H9 (cell line): Measurements from ENCODE around the gene PLN. TPM values are rescaled to one million over a fixed set of nuclear protein-coding genes. Genes with fewer than 3 reads are reported as not detected.
A peak's percentile ranks its signal among the peaks of the same experiment; 100 is the strongest.

Experiments used
- DNase-seq: peaks from one replicate; pipeline ENCODE4 v3.0.0-alpha.2; 2017
- H2AFZ ChIP-seq: one replicate; pipeline ENCODE4 v1.6.1; 2013; ENCODE audit warnings: mild to moderate bottlenecking, low read length, control low read depth, moderate library complexity
- H2AK5ac ChIP-seq: 2 replicates; pipeline ENCODE4 v1.6.1; 2013; ENCODE audit warnings: low read length, control low read depth, mixed read lengths; ENCODE audit not compliant: insufficient read length
- H2BK120ac ChIP-seq: one replicate; pipeline ENCODE4 v1.6.1; 2013; ENCODE audit warnings: low read depth, mild to moderate bottlenecking, low read length, control low read depth, inconsistent platforms; ENCODE audit not compliant: poor library complexity, severe bottlenecking
- H2BK12ac ChIP-seq: 2 replicates; pipeline ENCODE4 v1.6.1; 2013; ENCODE audit warnings: low read length, control low read depth, mixed read lengths, low read depth; ENCODE audit not compliant: insufficient read length
- H2BK15ac ChIP-seq: 2 replicates; pipeline ENCODE4 v1.6.1; 2013; ENCODE audit warnings: low read depth, low read length, control low read depth
- H2BK20ac ChIP-seq: one replicate; pipeline ENCODE4 v1.6.1; 2013; ENCODE audit warnings: low read depth, mild to moderate bottlenecking, low read length, control low read depth, inconsistent platforms; ENCODE audit not compliant: poor library complexity, severe bottlenecking
- H2BK5ac ChIP-seq: 2 replicates; pipeline ENCODE4 v1.6.1; 2013; ENCODE audit warnings: low read length, control low read depth, mixed read lengths; ENCODE audit not compliant: insufficient read length
- H3K14ac ChIP-seq: 2 replicates; pipeline ENCODE4 v1.6.1; 2013; ENCODE audit warnings: low read length, control low read depth; ENCODE audit not compliant: insufficient read depth
- H3K18ac ChIP-seq: 2 replicates; pipeline ENCODE4 v1.6.1; 2013; ENCODE audit warnings: low read depth, mild to moderate bottlenecking, mixed read lengths, low read length, control low read depth; ENCODE audit not compliant: insufficient read length
- H3K23ac ChIP-seq: 2 replicates; pipeline ENCODE4 v1.6.1; 2013; ENCODE audit warnings: low read length, control low read depth, mixed read lengths, low read depth; ENCODE audit not compliant: insufficient read length
- H3K23me2 ChIP-seq: 2 replicates; pipeline ENCODE4 v1.6.1; 2013; ENCODE audit warnings: low read depth, mild to moderate bottlenecking, mixed read lengths, low read length, control low read depth; ENCODE audit not compliant: insufficient read length, poor library complexity, severe bottlenecking
- H3K27ac ChIP-seq: 2 replicates; pipeline ENCODE4 v1.5.1; 2013; ENCODE audit warnings: low read length, control low read depth, mixed read lengths, low read depth; ENCODE audit not compliant: insufficient read length
- H3K27me3 ChIP-seq: 2 replicates; pipeline ENCODE4 v1.6.1; 2013; ENCODE audit warnings: low read length, control low read depth, inconsistent platforms; ENCODE audit not compliant: insufficient read depth
- H3K4ac ChIP-seq: 2 replicates; pipeline ENCODE4 v1.6.1; 2013; ENCODE audit warnings: low read depth, mild to moderate bottlenecking, control low read depth, inconsistent platforms, low read length, moderate library complexity
- H3K4me1 ChIP-seq: 2 replicates; pipeline ENCODE4 v1.6.1; 2013; ENCODE audit warnings: low read length, control low read depth, inconsistent platforms; ENCODE audit not compliant: insufficient read depth
- H3K4me2 ChIP-seq: 2 replicates; pipeline ENCODE4 v1.6.1; 2013; ENCODE audit warnings: low read length, control low read depth, mixed read lengths; ENCODE audit not compliant: insufficient read length, insufficient read depth
- H3K56ac ChIP-seq: 2 replicates; pipeline ENCODE4 v1.6.1; 2013; ENCODE audit warnings: low read depth, mild to moderate bottlenecking, mixed read lengths, low read length, control low read depth; ENCODE audit not compliant: insufficient read length
- H3K79me1 ChIP-seq: 2 replicates; pipeline ENCODE4 v1.6.1; 2013; ENCODE audit warnings: low read depth, mild to moderate bottlenecking, moderate library complexity, low read length, control low read depth, inconsistent platforms; ENCODE audit not compliant: insufficient read depth, poor library complexity, severe bottlenecking
- H3K79me2 ChIP-seq: 2 replicates; pipeline ENCODE4 v1.6.1; 2013; ENCODE audit warnings: low read length, control low read depth, inconsistent platforms; ENCODE audit not compliant: insufficient read depth
- H3K9ac ChIP-seq: 2 replicates; pipeline ENCODE4 v1.6.1; 2013; ENCODE audit warnings: low read length, control low read depth, mixed read lengths; ENCODE audit not compliant: insufficient read length; ENCODE audit errors: extremely low read depth
- H3K9me3 ChIP-seq: one replicate; pipeline ENCODE4 v1.6.1; 2013; ENCODE audit warnings: low read depth, low read length, inconsistent platforms; ENCODE audit not compliant: control insufficient read depth
- H3T11ph ChIP-seq: one replicate; pipeline ENCODE4 v1.6.1; 2013; ENCODE audit warnings: mild to moderate bottlenecking, low read length, control low read depth, inconsistent platforms
- H4K20me1 ChIP-seq: one replicate; pipeline ENCODE4 v1.6.1; 2013; ENCODE audit not compliant: control insufficient read depth, insufficient read length, insufficient read depth
- H4K5ac ChIP-seq: 2 replicates; pipeline ENCODE4 v1.6.1; 2013; ENCODE audit warnings: low read depth, mild to moderate bottlenecking, mixed read lengths, low read length, control low read depth; ENCODE audit not compliant: insufficient read length
- H4K8ac ChIP-seq: replicated peaks from 2 replicates; pipeline ENCODE4 v1.6.1; 2013; ENCODE audit warnings: low read length, control low read depth, mixed read lengths, low read depth; ENCODE audit not compliant: insufficient read length
- H4K91ac ChIP-seq: 2 replicates; pipeline ENCODE4 v1.6.1; 2013; ENCODE audit warnings: low read depth, mild to moderate bottlenecking, moderate library complexity, mixed read lengths, low read length, control low read depth; ENCODE audit not compliant: insufficient read length
- H3K27ac Mint-ChIP-seq, 3 experiments: 2 replicates in 2 of 3; 3 replicates in 1 of 3; pipeline ENCODE4 v1.8.0; 2020 to 2021; ENCODE audit warnings: mixed read lengths in 3 of 3, mild to moderate bottlenecking in 1 of 3, moderate library complexity in 1 of 3
- H3K27me3 Mint-ChIP-seq: 2 replicates; pipeline ENCODE4 v1.8.0; 2021; ENCODE audit warnings: low read depth, mild to moderate bottlenecking, moderate library complexity, mixed read lengths
- H3K36me3 Mint-ChIP-seq, 3 experiments: 2 replicates in 2 of 3; 3 replicates in 1 of 3; pipeline ENCODE4 v1.8.0; 2020 to 2021; ENCODE audit warnings: low read depth in 3 of 3, mixed read lengths in 3 of 3; ENCODE audit not compliant: insufficient read depth in 1 of 3
- H3K4me1 Mint-ChIP-seq, 2 experiments: 2 replicates each; pipeline ENCODE4 v1.8.0; 2020; ENCODE audit warnings: mixed read lengths in 2 of 2
- H3K4me3 Mint-ChIP-seq, 2 experiments: 2 replicates in 1 of 2; 3 replicates in 1 of 2; pipeline ENCODE4 v1.8.0; 2020 to 2021; ENCODE audit warnings: mild to moderate bottlenecking in 2 of 2, mixed read lengths in 2 of 2, moderate library complexity in 1 of 2
- H3K9me3 Mint-ChIP-seq, 2 experiments: 2 replicates in 1 of 2; 3 replicates in 1 of 2; pipeline ENCODE4 v1.8.0; 2020; ENCODE audit warnings: mild to moderate bottlenecking in 2 of 2, mixed read lengths in 2 of 2, moderate library complexity in 1 of 2
- WGBS: extraction: QIAGEN DNeasy Blood & Tissue Kit; methylation state at CpG from one replicate; pipeline ENCODE4 v1.1.7; 2013; ENCODE audit warnings: missing lambda C conversion rate, low lambda C conversion rate, mixed read lengths; ENCODE audit not compliant: insufficient read length; ENCODE audit errors: extremely low coverage; 5-methylcytosine and 5-hydroxymethylcytosine counted together
- total RNA-seq: library from RNA; stranded (reverse); gene quantifications from 2 replicates; pipeline ENCODE4 v1.2.1, GENCODE V29; 2021
- TF ChIP-seq, protein P1 (sequence below): fragments of 200-600 bp; sonication (generic); conservative IDR thresholded peaks from 3 replicates; pipeline ENCODE4 v1.8.0; 2021; ENCODE audit warnings: antibody characterized with exemption, mild to moderate bottlenecking

The PLN gene
- total RNA-seq, 1 experiment from 2014 or later, result not detected

DNA sequence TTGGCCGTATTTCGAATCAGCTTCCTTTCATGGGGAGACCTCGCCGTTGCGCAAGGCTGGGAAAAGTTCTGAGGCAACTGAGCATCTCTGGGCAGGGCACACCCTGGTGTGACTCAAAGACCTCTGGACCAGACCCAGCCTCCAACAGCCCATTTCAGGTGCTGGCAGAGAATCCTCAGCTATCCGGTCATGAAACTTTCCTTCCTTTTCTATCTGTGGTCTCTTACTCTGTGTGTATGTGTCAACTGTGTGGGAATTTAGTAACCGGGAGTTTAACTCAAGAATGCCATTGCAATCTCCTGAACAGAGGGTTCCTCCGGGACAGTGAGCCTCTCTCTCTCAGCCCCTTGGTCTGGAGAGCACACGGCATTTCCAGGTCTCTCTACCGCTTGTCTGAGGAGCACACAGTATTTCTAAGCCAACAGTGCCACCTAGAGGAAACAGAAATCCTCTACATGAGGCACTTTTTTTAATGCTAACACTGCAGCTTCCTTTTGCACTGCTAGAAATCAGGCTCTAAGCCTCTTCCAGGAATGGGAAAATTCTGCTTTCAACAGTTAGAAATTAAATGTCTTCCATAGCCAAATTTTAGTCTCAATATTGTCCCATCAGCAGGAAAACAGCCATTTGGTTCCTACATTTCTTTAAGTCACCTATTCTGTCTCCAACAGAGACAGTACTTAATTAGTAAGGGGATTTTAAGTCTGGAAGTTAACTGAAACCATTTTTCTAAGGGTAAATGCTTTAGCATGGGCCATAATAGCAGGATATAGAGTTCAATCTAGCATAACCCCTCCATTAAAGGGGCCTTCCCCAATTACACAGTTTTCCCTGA is 32.7 kb downstream of the PLN start:
- Histone ChIP-seq H3K56ac (no peak overlapping the region), H3T11ph (no peak overlapping the region), H3K14ac (no peak overlapping the region), H3K9ac (no peak overlapping the region), H2BK120ac (no peak overlapping the region), H3K27me3 (no peaks in the 10 kb centered on the region), H4K5ac (no peak overlapping the region), H2AK5ac (no peak overlapping the region), H3K23me2 (no peaks in the 10 kb centered on the region), H3K79me2 (no peaks in the 10 kb centered on the region), H3K9me3 (no peaks in the 10 kb centered on the region), H4K91ac (no peak overlapping the region), H3K18ac (no peak overlapping the region), H2AFZ (no peak overlapping the region), H2BK5ac (no peak overlapping the region), H4K20me1 (no peaks in the 10 kb centered on the region), H4K8ac (no peak overlapping the region), H3K27ac (no peak overlapping the region), H2BK12ac (no peak overlapping the region), H3K79me1 (peaks cover 2% of the 10 kb centered on the region), H3K4me1 (no peaks in the 10 kb centered on the region), H3K4ac (no peak overlapping the region), H2BK15ac (no peak overlapping the region), H3K23ac (no peak overlapping the region), H3K4me2 (no peak overlapping the region), H2BK20ac (no peak overlapping the region)
- DNase-seq, result peak; percentile 67
- Mint-ChIP-seq H3K27ac (no peak overlapping the region), H3K36me3 (peaks cover 23 to 44% (median 36%) of the 10 kb centered on the region in 3 experiments), H3K4me3 (no peak overlapping the region), H3K9me3 (peaks cover 34 to 46% of the 10 kb centered on the region in 2 experiments), H3K4me1 (peaks cover 6 to 11% of the 10 kb centered on the region in 2 experiments), H3K27me3 (no peaks in the 10 kb centered on the region; the same call in 1 of the 2 replicates)
- TF ChIP-seq, protein P1, sequence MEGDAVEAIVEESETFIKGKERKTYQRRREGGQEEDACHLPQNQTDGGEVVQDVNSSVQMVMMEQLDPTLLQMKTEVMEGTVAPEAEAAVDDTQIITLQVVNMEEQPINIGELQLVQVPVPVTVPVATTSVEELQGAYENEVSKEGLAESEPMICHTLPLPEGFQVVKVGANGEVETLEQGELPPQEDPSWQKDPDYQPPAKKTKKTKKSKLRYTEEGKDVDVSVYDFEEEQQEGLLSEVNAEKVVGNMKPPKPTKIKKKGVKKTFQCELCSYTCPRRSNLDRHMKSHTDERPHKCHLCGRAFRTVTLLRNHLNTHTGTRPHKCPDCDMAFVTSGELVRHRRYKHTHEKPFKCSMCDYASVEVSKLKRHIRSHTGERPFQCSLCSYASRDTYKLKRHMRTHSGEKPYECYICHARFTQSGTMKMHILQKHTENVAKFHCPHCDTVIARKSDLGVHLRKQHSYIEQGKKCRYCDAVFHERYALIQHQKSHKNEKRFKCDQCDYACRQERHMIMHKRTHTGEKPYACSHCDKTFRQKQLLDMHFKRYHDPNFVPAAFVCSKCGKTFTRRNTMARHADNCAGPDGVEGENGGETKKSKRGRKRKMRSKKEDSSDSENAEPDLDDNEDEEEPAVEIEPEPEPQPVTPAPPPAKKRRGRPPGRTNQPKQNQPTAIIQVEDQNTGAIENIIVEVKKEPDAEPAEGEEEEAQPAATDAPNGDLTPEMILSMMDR, result peak; percentile 82
- WGBS, result no CpG with 5 or more reads among the region's 10 CpGs
